GM18868 (cell line): ENCODE results near the gene IL13RA1.
A peak's percentile ranks its signal among the peaks of the same experiment; 100 is the strongest.
"Not testable (repeated sequence)": the region's sequence is repeated elsewhere in the genome, so short reads cannot be mapped to it uniquely, and the experiment has no call there.

ENCODE experiments used
- ATAC-seq: cut with Tn5 transposase; IDR thresholded peaks from one replicate; pipeline ENCODE4 v1.9.1; 2021; ENCODE audit warnings: mild to moderate bottlenecking, moderate library complexity; ENCODE audit not compliant: unreplicated experiment

Gene IL13RA1

GRCh38 chrX:118727686-118728339, 407 bp downstream of the IL13RA1 start:
- peak; percentile 8 for ATAC-seq

GRCh38 chrX:118729042-118729652, 1.7 kb downstream of the IL13RA1 start:
- ATAC-seq, result no peak

GRCh38 chrX:118730500-118731247, 3.3 kb downstream of the IL13RA1 start:
- ATAC-seq, result no peak

GRCh38 chrX:118732551-118732950, 5.1 kb downstream of the IL13RA1 start:
- ATAC-seq, result not testable (repeated sequence)

GRCh38 chrX:118734909-118735308, 7.5 kb downstream of the IL13RA1 start:
- ATAC-seq, result peak; percentile 64

GRCh38 chrX:118736394-118737010, 9.1 kb downstream of the IL13RA1 start:
- ATAC-seq, result peak; percentile 84

- no peak for ATAC-seq
Observed at GRCh38 chrX:118739577-118739976, 12.2 kb downstream of the IL13RA1 start.

GRCh38 chrX:118740276-118740889, 13.0 kb downstream of the IL13RA1 start:
- ATAC-seq, result no peak

- no peak for ATAC-seq
Observed at GRCh38 chrX:118742176-118742575, 14.8 kb downstream of the IL13RA1 start.

GRCh38 chrX:118745570-118745969, 18.2 kb downstream of the IL13RA1 start:
- ATAC-seq, result no peak

GRCh38 chrX:118751950-118752783, 24.8 kb downstream of the IL13RA1 start:
- peak; percentile 91 for ATAC-seq

GRCh38 chrX:118755633-118756032, 28.2 kb downstream of the IL13RA1 start:
- no peak for ATAC-seq

- ATAC-seq, result no peak
Observed at GRCh38 chrX:118756101-118756500, 28.7 kb downstream of the IL13RA1 start.

- ATAC-seq, result no peak
Observed at GRCh38 chrX:118758511-118758910, 31.1 kb downstream of the IL13RA1 start.

- no peak for ATAC-seq
Observed at GRCh38 chrX:118760025-118760424, 32.6 kb downstream of the IL13RA1 start.

- no peak for ATAC-seq
Observed at GRCh38 chrX:118761939-118762707, 34.7 kb downstream of the IL13RA1 start.

GRCh38 chrX:118763489-118763888, 36.1 kb downstream of the IL13RA1 start:
- ATAC-seq, result no peak

- no peak for ATAC-seq
Observed at GRCh38 chrX:118764122-118764521, 36.7 kb downstream of the IL13RA1 start.

- ATAC-seq, result no peak
Observed at GRCh38 chrX:118770133-118770760, 42.8 kb downstream of the IL13RA1 start.
